Mammary epithelial cell (primary cell): Measurements from ENCODE around the gene CCDC33.

ENCODE experiments used
- CTCF ChIP-seq, 2 donors: IDR thresholded peaks in 1 of 2; conservative IDR thresholded peaks in 1 of 2; 2 replicates each; pipeline ENCODE4 v1.5.1; 2011 to 2012; ENCODE audit warnings: inconsistent platforms in 2 of 2, low read length in 2 of 2, mild to moderate bottlenecking in 2 of 2, control low read depth in 1 of 2, low read depth in 1 of 2; ENCODE audit not compliant: insufficient read depth in 1 of 2; ENCODE audit errors: extremely low read depth in 1 of 2
- EZH2 ChIP-seq: IDR thresholded peaks from 2 replicates; pipeline ENCODE4 v1.6.1; 2012; ENCODE audit warnings: low read length, inconsistent platforms, borderline replicate concordance

- no peak for TF ChIP-seq CTCF (conservative IDR thresholded peaks at IDR 0.05 in 1 of 2, IDR thresholded peaks at IDR 0.05 in 1 of 2; ENCODE audit: extremely low read depth in 1 of 2, insufficient read depth in 1 of 2, low read depth in 1 of 2, low read length in 2 of 2)
- no peak for TF ChIP-seq EZH2
Measured at GRCh38 chr15:74381190-74381453, 145.0 kb downstream of the CCDC33 start.
